Stimulated activated CD8-positive, alpha-beta memory T cell treated with anti-CD3 and anti-CD28 coated beads, Interleukin-7, amount 100 ng/mL, for 1 hour (primary cell): ENCODE measurements around the gene MEGF11.
"Not testable (repeated sequence)": the region's sequence is repeated elsewhere in the genome, so short reads cannot be mapped to it uniquely, and the experiment has no call there.

ENCODE experiments used
- DNase-seq, 2 donors: peaks; one replicate each; pipeline ENCODE4 v3.0.0-alpha.2; 2020; ENCODE audit warnings: low read depth in 2 of 2

Gene MEGF11

GRCh38 chr15:66003129-66003528 lies 250.4 kb downstream of the MEGF11 start:
- not testable (repeated sequence) for DNase-seq

- no peak for DNase-seq
Observed at GRCh38 chr15:66001717-66002426, 251.7 kb downstream of the MEGF11 start.

- no peak for DNase-seq
Observed at GRCh38 chr15:66001042-66001441, 252.5 kb downstream of the MEGF11 start.

- DNase-seq: no peak
Observed at GRCh38 chr15:65998486-65998885, 255.1 kb downstream of the MEGF11 start.

- DNase-seq: no peak
Observed at GRCh38 chr15:65996901-65997300, 256.6 kb downstream of the MEGF11 start.

GRCh38 chr15:65994832-65995231 lies 258.7 kb downstream of the MEGF11 start:
- DNase-seq: no peak

GRCh38 chr15:65993762-65994161 lies 259.8 kb downstream of the MEGF11 start:
- no peak for DNase-seq

GRCh38 chr15:65993236-65993635 lies 260.3 kb downstream of the MEGF11 start:
- no peak for DNase-seq

- DNase-seq: no peak
Observed at GRCh38 chr15:65991721-65992483, 261.6 kb downstream of the MEGF11 start.

GRCh38 chr15:65990298-65990981 lies 263.1 kb downstream of the MEGF11 start:
- no peak for DNase-seq

- no peak for DNase-seq
Observed at GRCh38 chr15:65987100-65987499, 266.4 kb downstream of the MEGF11 start.

GRCh38 chr15:65986416-65986815 lies 267.1 kb downstream of the MEGF11 start:
- no peak for DNase-seq

GRCh38 chr15:65985387-65985786 lies 268.2 kb downstream of the MEGF11 start:
- no peak for DNase-seq

- DNase-seq: no peak
Observed at GRCh38 chr15:65982627-65983322, 270.8 kb downstream of the MEGF11 start.

GRCh38 chr15:65981837-65982626 lies 271.5 kb downstream of the MEGF11 start:
- peak; percentile 35 to 51 for DNase-seq

- DNase-seq: no peak
Observed at GRCh38 chr15:65980824-65981456, 272.6 kb downstream of the MEGF11 start.

- DNase-seq: no peak
Observed at GRCh38 chr15:65979837-65980236, 273.7 kb downstream of the MEGF11 start.

- DNase-seq: no peak
Observed at GRCh38 chr15:65979316-65979715, 274.2 kb downstream of the MEGF11 start.

- no peak for DNase-seq
Observed at GRCh38 chr15:65978110-65978509, 275.4 kb downstream of the MEGF11 start.

GRCh38 chr15:65976196-65976595 lies 277.4 kb downstream of the MEGF11 start:
- not testable (repeated sequence) for DNase-seq

GRCh38 chr15:65971741-65971995 lies 281.9 kb downstream of the MEGF11 start:
- DNase-seq: no peak
